Peyer's patch (tissue), 4 donors: ENCODE data around the gene NFKB1.

Source experiments
- POLR2A ChIP-seq, 2 donors: fragments of 450-650 bp; IDR thresholded peaks; one replicate each; pipeline ENCODE4 v1.5.1; 2017; ENCODE audit warnings: antibody characterized with exemption in 2 of 2, mild to moderate bottlenecking in 2 of 2, moderate library complexity in 2 of 2
- TF ChIP-seq, protein P1 (sequence below), 6 experiments: fragments of 450-650 bp in 4 of 6; fragments of 200-600 bp in 2 of 6; sonication (generic) in 1 of 6; IDR thresholded peaks; one replicate each; pipeline ENCODE4 v1.5.1; 2017 to 2019; ENCODE audit warnings: antibody characterized with exemption in 6 of 6, mild to moderate bottlenecking in 3 of 6, moderate library complexity in 1 of 6

DNA sequence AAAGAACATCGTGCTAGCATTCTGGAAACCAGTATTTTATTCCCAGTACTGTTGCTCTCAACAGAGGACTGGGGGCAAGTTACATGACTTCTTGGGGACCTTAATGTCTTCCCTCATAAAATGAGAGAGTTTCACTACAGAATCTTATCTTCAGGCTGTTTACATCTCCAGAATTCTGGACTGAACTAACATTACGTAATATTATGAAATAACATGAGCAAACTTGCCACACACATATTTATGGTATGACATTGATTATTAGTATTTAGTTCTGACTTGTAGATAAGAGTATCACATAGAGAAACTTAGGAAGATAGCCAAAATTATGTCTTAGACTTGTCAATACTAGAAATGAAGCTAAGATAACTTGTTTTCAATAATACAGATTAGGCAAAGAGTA, 68.0 kb downstream of the NFKB1 start:
- TF ChIP-seq, protein P1, sequence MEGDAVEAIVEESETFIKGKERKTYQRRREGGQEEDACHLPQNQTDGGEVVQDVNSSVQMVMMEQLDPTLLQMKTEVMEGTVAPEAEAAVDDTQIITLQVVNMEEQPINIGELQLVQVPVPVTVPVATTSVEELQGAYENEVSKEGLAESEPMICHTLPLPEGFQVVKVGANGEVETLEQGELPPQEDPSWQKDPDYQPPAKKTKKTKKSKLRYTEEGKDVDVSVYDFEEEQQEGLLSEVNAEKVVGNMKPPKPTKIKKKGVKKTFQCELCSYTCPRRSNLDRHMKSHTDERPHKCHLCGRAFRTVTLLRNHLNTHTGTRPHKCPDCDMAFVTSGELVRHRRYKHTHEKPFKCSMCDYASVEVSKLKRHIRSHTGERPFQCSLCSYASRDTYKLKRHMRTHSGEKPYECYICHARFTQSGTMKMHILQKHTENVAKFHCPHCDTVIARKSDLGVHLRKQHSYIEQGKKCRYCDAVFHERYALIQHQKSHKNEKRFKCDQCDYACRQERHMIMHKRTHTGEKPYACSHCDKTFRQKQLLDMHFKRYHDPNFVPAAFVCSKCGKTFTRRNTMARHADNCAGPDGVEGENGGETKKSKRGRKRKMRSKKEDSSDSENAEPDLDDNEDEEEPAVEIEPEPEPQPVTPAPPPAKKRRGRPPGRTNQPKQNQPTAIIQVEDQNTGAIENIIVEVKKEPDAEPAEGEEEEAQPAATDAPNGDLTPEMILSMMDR (IDR thresholded peaks at IDR 0.05): no peak
- no peak for TF ChIP-seq POLR2A (IDR thresholded peaks at IDR 0.05)
